GM18505 (cell line): Measurements from ENCODE around the gene HAUS7.

ENCODE experiments used
- ATAC-seq: cut with Tn5 transposase; IDR thresholded peaks from one replicate; pipeline ENCODE4 v1.9.1; 2021; ENCODE audit not compliant: unreplicated experiment
- POLR2A ChIP-seq: IDR thresholded peaks from 4 replicates; pipeline ENCODE4 v1.6.1; 2011; ENCODE audit warnings: borderline replicate concordance; ENCODE audit not compliant: insufficient read depth, insufficient read length; ENCODE audit errors: extremely low read depth

The HAUS7 gene

DNA sequence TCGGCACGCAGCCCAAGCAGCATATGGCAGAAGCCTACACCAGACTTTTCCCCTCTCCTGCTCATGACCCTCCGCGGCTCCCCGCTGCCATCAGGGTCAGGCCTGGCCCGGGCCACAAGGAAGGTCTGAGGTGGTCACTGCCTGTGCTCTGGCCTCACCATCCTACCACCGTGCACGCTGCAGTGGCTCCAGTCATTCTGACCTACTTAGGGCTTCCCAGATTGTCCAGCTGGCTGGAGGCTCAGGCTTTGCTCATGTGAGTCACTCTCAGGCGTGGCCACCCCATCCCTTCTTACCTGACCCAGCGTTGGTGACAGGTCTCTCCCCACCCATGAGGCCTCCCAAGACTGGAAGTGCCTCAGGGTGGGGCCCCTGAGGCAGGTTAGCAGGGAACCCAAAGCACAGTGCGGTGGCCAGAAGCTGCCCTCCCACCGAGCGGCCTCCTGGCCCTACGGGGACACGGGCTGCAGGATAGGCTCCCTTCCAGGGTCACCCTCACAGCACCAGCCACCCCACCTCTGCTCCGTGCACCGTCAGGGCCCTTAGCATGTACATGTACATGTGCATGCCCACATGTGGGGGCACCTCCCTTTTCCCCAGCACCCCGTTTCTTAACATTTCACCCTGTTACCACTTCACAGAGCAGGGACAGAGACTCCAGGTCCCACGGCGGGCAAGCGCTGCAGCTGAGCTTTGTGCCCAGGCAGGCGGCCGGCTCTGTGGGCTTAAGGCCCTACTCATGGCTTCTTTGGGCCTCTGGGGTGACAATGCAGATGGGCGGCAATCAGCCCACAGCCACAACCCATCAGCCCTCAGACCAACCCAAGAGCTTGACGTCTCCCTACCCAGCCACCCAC is 26.7 kb downstream of the HAUS7 start:
- no peak for TF ChIP-seq POLR2A
- ATAC-seq: no peak

DNA sequence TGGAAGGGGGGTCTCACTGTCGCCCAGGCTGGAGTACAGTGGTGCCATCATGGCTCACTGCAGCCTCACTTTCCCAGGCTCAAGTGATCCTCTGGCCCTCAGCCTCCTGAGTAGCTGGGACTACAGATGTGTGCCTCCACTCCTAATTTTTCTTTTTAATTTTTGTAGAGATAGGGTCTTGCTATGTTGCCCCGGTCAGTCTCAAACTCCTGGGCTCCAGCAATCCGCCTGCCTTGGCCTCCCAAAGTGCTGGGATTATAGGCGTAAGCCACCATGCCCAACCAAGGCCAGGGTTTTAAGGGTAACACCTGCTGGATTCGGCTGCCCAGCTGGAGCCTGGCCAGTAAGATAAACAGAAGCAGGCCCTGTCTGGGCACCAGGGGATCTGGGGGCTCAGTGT is 27.9 kb downstream of the HAUS7 start:
- no peak for ATAC-seq
- TF ChIP-seq POLR2A: no peak

DNA sequence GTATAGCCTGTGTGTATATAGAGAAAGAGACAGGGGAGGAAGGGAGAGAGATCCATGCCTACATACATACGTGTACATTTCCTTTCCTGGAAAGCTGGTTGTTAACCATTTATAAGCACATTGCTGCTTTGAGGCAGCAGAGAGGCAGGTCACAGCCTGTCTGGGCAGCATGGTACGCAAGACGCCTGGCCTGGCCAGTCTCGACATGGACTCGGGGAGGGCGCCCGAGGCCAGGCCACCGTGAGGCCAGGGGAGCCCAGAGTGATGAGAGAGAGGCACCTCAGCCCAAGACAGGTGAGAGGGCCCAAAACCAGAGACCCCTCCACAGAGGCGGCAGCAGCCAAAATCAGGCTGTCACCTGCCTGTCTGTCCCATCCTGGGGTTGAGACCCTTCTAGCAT is 28.4 kb downstream of the HAUS7 start:
- no peak for TF ChIP-seq POLR2A
- no peak for ATAC-seq

DNA sequence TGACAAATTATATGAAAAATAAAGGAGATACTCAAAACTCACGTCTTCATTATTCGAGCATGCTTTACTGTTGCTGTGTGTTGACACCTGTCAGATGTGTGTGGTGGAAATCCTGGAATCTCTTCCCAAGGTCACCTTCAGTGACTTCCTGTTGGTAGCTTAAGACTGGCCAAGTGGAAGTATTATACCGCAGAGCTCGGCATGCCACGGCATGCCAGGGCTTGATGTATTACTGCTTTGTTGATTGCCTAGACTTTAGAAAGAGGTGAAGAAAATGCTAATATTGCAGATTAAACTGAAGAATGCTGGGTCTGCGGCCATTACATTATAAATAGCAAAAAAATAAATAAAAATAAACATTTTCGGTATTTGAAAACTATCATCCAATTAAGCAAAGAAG is 29.1 kb downstream of the HAUS7 start:
- no peak for TF ChIP-seq POLR2A
- no peak for ATAC-seq

DNA sequence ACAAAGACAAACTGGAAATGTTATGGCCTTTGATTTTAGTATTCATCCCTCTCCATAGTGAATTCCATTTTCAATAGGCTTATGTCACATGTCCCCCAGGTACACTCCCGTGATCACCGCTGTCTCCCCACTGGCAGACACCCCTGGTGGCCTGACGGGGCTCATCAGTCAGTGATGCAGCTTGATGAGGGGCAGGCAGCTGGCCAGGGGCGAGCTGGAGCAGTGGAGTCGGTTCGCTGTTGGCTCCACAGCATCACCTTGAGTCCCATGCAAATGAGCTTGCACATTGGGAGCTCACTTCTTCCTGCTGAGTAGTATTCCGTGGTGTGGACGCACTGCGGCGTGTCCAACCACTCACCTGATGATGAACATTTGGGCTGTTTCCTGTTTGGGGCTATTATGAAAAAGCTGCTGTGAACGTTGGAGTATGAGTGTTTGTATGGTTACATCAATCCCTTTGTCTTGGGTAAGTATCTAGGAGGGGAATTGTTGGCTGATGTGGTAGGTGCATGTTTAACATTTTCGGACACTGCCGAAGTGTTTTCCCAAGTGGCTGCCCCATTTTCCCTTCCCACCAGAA is 29.7 kb downstream of the HAUS7 start:
- no peak for TF ChIP-seq POLR2A
- no peak for ATAC-seq

DNA sequence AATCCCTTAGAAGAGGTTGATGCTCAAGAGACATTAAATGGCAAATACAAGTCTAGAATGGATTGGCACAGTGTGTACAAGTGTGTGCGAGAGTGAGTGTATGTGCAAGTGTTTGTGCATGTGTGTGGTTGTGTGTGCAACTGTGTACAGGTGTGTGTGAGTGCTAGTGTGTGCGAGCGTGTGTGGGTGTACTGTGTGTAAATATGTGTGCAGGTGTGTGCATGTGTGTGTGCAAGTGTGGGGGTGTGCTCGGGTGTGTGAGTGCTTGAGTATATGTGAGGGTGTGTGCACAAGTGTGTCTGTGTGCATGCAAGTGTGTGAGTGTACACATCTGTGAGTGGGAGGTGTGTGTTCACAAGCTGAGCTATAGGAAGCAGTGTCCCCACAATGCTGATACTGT is 30.4 kb downstream of the HAUS7 start:
- no peak for TF ChIP-seq POLR2A
- ATAC-seq: no peak

DNA sequence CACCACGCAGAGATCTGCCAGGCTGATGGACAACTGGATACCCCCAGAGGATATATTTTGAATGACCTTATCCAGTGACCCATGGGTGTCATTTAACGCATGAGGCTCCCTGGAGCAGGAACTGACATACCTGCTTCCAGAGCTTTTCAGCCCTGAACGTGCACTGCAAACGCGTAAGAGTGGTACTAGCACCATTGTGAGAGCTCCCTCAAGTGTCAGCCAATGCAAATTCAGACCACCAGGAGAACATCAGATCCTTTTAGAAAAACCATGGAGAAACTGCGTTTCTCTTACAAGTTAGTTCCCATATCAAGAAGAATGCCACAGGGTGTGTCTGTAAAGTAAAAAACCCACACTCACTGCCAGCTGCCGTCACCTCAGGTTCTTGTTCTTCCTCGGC is 31.8 kb downstream of the HAUS7 start:
- ATAC-seq: no peak
- no peak for TF ChIP-seq POLR2A

DNA sequence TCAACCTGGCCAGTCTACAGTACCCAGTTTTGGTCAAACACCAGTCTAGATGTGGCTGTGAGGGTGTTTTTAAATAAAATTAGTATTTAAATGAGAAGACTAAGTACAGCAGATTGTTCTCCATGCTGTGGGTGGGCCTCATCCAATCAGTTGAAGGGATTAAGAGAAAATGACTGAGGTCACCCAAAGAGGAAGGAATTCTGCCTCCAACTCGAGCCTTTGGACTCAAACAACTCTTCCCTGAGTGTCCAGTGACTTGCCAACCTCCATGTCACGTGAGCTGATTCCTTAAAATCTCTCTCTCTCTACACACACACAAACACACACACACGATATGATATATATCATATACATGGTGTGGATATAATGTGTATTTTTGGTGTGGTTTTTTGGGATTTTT is 34.5 kb downstream of the HAUS7 start:
- ATAC-seq: no peak
- no peak for TF ChIP-seq POLR2A

DNA sequence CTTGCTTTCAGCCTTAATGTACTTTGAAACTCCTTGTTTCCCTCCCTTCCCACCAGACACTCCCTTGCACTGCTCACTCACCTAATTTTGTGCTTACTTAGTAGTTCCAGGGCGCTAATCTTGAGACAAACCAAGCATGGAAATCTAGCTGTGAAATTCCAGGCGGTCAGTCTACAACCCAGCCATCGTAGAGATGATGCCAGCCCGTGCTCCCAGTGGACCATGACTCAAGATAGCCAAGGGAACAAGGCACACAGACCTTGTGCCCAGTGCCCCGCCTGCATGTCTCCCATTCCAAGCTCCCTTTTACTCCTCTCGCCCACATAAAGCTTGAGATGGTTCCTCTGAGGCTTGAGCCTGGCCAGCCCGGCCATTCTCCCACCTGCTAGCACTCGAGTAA is 35.6 kb downstream of the HAUS7 start:
- no peak for TF ChIP-seq POLR2A
- no peak for ATAC-seq

DNA sequence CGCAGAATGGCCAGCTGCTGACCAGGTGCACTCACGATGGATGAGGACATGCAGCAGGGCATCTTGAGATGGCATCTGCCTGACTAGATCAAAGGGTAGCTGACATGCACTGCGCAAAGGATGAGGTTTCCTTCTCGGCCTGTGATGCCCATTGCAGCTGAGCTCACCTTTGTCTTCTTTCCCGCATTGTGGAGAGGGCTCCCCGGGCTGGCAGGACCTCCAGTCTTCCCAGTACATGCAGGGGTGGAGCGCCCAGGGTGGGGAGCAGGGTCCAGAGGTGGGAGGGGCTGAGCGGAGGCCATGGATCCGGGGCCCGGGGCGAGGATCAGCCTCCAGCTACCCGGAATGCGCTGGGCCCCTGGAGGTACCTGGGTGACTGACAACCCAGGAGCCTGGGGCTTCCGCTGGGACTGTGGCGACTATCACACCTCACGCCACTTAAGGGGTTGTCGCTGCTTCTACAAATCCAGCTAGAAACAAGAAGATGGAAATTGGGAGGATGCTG is 36.5 kb downstream of the HAUS7 start:
- TF ChIP-seq POLR2A: no peak
- no peak for ATAC-seq

DNA sequence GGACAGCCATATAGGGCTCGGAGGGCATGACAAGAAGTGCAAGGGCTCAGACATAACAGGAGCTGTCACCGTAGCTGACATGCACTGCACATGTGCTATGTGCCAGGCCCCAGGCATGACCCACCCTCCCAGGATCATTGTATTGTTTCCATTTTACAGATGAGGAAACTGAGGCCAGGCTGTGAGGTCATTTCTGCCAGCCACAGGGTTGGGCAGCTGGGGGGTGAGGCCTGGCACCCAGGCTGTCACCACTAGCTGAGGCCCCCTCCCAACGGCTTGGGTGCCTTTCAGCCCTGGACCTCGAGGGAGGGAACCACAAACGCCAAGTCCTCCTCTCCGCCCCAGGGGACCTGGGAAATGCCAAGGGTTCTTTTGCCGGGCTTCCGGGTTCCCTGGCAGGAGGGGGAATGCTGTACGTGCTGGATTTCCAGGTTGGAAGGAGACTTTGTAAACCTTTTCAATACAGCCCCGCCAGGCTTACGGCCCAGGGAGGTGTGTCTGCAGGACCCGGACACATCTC is 37.2 kb downstream of the HAUS7 start:
- ATAC-seq: no peak
- TF ChIP-seq POLR2A: no peak

DNA sequence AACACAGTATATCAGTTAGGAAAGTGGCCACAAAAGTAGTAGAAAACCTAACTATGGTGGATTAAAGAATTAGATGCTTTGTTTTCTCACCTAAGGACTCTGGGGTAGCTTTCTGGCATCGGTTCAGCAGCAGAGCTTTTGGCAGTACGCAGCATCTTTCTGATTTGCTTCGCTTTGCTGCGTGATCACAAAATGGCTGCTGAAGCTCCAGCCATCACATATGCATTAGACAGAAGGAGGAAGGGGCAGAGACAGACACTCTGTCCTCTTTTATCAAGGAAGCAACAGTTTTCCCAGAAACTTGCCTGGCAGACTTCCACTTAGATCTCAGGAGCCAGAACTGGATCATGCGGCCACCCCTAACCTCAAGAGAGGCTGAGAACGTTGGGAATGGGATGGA is 39.6 kb downstream of the HAUS7 start:
- ATAC-seq: no peak

DNA sequence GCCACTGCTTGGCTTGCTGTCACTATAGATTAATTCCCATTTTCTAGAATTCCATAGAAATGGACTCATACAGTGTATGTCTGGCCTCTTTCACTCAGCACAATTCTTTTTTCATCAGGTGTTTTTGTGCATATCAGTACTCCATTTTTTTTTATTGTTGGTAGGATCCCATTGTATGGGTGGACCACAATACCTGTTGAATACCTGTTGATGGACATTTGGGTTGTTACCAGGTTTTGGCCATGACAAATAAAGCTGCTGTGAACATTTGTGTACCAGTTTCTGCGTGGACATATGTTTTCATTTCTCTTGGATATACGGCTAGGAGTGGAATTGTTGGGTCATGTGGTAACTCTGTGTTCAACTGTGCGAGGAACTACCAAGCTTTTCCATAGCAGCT is 44.2 kb downstream of the HAUS7 start:
- TF ChIP-seq POLR2A: no peak
- no peak for ATAC-seq

More for the DNA sequence above, 39.6 kb downstream of the HAUS7 start:
- no peak for TF ChIP-seq POLR2A

DNA sequence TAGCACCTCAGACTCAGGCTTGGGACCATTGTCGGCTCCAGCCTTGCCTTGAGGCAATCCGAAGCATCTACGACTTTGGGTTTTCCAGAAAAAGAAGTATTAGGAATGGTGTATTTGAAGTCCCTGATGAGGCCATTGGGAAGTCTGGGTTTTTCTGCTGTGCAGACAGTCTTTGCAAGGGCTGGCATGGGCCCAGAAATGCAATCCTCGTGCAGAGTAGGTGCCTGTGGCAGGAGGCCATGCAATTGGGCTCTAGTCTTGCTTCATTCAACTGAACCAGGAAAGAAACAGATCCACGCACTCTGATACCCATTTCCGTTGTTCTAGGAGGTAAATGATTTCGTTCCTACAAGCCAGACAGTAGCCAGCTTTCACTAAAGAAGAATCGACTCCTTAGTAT is 46.7 kb downstream of the HAUS7 start:
- ATAC-seq: no peak
- TF ChIP-seq POLR2A: no peak
